H1 (cell line): ENCODE data around the gene TRMT6. TPM values are rescaled to one million over a fixed set of nuclear protein-coding genes. Genes with fewer than 3 reads are reported as not detected.

Experiments used
- POLR2A ChIP-seq, 2 experiments: IDR thresholded peaks; 1 replicate in 1 of 2; 2 replicates in 1 of 2; pipeline ENCODE4 v1.6.1; 2011; ENCODE audit warnings: low read depth in 2 of 2, low read length in 2 of 2, mild to moderate bottlenecking in 2 of 2; ENCODE audit errors: control extremely low read depth in 1 of 2
- RAD21 ChIP-seq, 2 experiments: IDR thresholded peaks in 1 of 2; conservative IDR thresholded peaks in 1 of 2; 2 replicates each; pipeline ENCODE4 v1.6.1; 2011; ENCODE audit warnings: low read depth in 2 of 2, low read length in 2 of 2, improper control_type of control experiment in 1 of 2, inconsistent platforms in 1 of 2, mild to moderate bottlenecking in 1 of 2, moderate library complexity in 1 of 2
- SP1 ChIP-seq: IDR thresholded peaks from 2 replicates; pipeline ENCODE4 v1.6.1; 2011; ENCODE audit warnings: low read depth, low read length
- SP4 ChIP-seq: IDR thresholded peaks from 2 replicates; pipeline ENCODE4 v1.6.1; 2012; ENCODE audit warnings: low read length, inconsistent platforms
- TAF7 ChIP-seq: optimal IDR thresholded peaks from 2 replicates; pipeline ENCODE3; 2011; ENCODE audit warnings: low read depth, mild to moderate bottlenecking, inconsistent platforms, low read length, moderate library complexity, borderline replicate concordance
- polyA plus RNA-seq, 7 experiments: library from polyadenylated mRNA; depleted of rRNA in 3 of 7; stranded (reverse) in 5 of 7; unstranded in 2 of 7; fragments of >200 nt in 5 of 7; fragments of 200-250 nt in 2 of 7; gene quantifications; 1 replicate in 5 of 7; 2 replicates in 1 of 7; 4 replicates in 1 of 7; pipeline versions ENCODE4 v1.2.1 to v1.2.3, GENCODE V29; 2011 to 2013; ENCODE audit warnings: missing spikeins in 2 of 7, mixed read lengths in 2 of 7
- total RNA-seq: library from RNA; stranded (reverse); fragmentation: NEBNext Ultra II Directional; extraction: Animal tissue kit (Norgen Biotek cat#: 25700); gene quantifications from 2 replicates; pipeline ENCODE4 v1.2.1, GENCODE V29; 2021
- TF ChIP-seq, protein P1 (sequence below): fragments of 300-600 bp; sonication (generic); IDR thresholded peaks from 2 replicates; pipeline ENCODE4 v1.7.1; 2012; ENCODE audit warnings: low read length, moderate library complexity, mild to moderate bottlenecking, inconsistent platforms; ENCODE audit not compliant: insufficient replicate concordance
- TF ChIP-seq, protein P2 (sequence below), 3 experiments: IDR thresholded peaks; 1 replicate in 2 of 3; 2 replicates in 1 of 3; pipeline versions ENCODE4 v1.5.1 to v1.6.1; 2011; ENCODE audit warnings: low read length in 3 of 3, mild to moderate bottlenecking in 3 of 3, inconsistent platforms in 2 of 3, low read depth in 1 of 3, moderate library complexity in 1 of 3; ENCODE audit not compliant: insufficient read depth in 1 of 3; ENCODE audit errors: control extremely low read depth in 1 of 3

Gene TRMT6
- total and polyA plus RNA-seq, 2 of the 8 experiments (the other 6 are each of a cell fraction or from before 2014, with no cell fraction given), result 6.9 to 23.3 TPM

DNA sequence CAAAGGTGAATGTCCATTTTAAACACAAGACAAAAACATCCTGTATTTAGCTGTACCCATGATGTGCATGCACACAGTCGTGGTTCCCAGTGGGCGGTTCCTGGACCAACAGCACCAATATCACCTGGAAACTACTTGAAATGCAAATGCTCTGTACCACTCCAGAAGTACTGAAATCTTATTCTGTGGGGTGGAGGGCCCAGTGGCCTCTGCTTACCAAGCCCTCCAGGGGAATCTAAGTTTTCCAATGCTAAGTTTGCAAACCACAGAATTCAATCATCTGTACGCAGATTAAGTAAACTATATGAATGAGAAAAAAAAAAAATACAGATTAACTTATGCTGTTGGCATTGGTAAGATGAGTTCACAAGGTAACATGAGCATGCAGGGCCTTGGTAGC, 14.1 kb downstream of the TRMT6 start (continued):
- TF ChIP-seq, protein P1, sequence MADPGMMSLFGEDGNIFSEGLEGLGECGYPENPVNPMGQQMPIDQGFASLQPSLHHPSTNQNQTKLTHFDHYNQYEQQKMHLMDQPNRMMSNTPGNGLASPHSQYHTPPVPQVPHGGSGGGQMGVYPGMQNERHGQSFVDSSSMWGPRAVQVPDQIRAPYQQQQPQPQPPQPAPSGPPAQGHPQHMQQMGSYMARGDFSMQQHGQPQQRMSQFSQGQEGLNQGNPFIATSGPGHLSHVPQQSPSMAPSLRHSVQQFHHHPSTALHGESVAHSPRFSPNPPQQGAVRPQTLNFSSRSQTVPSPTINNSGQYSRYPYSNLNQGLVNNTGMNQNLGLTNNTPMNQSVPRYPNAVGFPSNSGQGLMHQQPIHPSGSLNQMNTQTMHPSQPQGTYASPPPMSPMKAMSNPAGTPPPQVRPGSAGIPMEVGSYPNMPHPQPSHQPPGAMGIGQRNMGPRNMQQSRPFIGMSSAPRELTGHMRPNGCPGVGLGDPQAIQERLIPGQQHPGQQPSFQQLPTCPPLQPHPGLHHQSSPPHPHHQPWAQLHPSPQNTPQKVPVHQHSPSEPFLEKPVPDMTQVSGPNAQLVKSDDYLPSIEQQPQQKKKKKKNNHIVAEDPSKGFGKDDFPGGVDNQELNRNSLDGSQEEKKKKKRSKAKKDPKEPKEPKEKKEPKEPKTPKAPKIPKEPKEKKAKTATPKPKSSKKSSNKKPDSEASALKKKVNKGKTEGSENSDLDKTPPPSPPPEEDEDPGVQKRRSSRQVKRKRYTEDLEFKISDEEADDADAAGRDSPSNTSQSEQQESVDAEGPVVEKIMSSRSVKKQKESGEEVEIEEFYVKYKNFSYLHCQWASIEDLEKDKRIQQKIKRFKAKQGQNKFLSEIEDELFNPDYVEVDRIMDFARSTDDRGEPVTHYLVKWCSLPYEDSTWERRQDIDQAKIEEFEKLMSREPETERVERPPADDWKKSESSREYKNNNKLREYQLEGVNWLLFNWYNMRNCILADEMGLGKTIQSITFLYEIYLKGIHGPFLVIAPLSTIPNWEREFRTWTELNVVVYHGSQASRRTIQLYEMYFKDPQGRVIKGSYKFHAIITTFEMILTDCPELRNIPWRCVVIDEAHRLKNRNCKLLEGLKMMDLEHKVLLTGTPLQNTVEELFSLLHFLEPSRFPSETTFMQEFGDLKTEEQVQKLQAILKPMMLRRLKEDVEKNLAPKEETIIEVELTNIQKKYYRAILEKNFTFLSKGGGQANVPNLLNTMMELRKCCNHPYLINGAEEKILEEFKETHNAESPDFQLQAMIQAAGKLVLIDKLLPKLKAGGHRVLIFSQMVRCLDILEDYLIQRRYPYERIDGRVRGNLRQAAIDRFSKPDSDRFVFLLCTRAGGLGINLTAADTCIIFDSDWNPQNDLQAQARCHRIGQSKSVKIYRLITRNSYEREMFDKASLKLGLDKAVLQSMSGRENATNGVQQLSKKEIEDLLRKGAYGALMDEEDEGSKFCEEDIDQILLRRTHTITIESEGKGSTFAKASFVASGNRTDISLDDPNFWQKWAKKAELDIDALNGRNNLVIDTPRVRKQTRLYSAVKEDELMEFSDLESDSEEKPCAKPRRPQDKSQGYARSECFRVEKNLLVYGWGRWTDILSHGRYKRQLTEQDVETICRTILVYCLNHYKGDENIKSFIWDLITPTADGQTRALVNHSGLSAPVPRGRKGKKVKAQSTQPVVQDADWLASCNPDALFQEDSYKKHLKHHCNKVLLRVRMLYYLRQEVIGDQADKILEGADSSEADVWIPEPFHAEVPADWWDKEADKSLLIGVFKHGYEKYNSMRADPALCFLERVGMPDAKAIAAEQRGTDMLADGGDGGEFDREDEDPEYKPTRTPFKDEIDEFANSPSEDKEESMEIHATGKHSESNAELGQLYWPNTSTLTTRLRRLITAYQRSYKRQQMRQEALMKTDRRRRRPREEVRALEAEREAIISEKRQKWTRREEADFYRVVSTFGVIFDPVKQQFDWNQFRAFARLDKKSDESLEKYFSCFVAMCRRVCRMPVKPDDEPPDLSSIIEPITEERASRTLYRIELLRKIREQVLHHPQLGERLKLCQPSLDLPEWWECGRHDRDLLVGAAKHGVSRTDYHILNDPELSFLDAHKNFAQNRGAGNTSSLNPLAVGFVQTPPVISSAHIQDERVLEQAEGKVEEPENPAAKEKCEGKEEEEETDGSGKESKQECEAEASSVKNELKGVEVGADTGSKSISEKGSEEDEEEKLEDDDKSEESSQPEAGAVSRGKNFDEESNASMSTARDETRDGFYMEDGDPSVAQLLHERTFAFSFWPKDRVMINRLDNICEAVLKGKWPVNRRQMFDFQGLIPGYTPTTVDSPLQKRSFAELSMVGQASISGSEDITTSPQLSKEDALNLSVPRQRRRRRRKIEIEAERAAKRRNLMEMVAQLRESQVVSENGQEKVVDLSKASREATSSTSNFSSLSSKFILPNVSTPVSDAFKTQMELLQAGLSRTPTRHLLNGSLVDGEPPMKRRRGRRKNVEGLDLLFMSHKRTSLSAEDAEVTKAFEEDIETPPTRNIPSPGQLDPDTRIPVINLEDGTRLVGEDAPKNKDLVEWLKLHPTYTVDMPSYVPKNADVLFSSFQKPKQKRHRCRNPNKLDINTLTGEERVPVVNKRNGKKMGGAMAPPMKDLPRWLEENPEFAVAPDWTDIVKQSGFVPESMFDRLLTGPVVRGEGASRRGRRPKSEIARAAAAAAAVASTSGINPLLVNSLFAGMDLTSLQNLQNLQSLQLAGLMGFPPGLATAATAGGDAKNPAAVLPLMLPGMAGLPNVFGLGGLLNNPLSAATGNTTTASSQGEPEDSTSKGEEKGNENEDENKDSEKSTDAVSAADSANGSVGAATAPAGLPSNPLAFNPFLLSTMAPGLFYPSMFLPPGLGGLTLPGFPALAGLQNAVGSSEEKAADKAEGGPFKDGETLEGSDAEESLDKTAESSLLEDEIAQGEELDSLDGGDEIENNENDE, result no peak
- TF ChIP-seq POLR2A (IDR thresholded peaks at IDR 0.05; ENCODE audit: control extremely low read depth in 1 of 2, low read depth in 2 of 2, low read length in 2 of 2) (no peak), SP4 (no peak), RAD21 (IDR thresholded peaks at IDR 0.05 in 1 of 2, conservative IDR thresholded peaks at IDR 0.05 in 1 of 2; ENCODE audit: low read depth in 2 of 2, low read length in 2 of 2) (no peak), SP1 (no peak), TAF7 (no peak)
- TF ChIP-seq, protein P2, sequence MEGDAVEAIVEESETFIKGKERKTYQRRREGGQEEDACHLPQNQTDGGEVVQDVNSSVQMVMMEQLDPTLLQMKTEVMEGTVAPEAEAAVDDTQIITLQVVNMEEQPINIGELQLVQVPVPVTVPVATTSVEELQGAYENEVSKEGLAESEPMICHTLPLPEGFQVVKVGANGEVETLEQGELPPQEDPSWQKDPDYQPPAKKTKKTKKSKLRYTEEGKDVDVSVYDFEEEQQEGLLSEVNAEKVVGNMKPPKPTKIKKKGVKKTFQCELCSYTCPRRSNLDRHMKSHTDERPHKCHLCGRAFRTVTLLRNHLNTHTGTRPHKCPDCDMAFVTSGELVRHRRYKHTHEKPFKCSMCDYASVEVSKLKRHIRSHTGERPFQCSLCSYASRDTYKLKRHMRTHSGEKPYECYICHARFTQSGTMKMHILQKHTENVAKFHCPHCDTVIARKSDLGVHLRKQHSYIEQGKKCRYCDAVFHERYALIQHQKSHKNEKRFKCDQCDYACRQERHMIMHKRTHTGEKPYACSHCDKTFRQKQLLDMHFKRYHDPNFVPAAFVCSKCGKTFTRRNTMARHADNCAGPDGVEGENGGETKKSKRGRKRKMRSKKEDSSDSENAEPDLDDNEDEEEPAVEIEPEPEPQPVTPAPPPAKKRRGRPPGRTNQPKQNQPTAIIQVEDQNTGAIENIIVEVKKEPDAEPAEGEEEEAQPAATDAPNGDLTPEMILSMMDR (IDR thresholded peaks at IDR 0.05; ENCODE audit: control extremely low read depth in 1 of 3, insufficient read depth in 1 of 3, low read depth in 1 of 3, low read length in 3 of 3), result no peak
